GM18526 (cell line): ENCODE data around the gene FCHSD1.

Experiments
- POLR2A ChIP-seq: IDR thresholded peaks from 3 replicates; pipeline ENCODE4 v1.6.1; 2011; ENCODE audit not compliant: insufficient read length; ENCODE audit errors: extremely low read depth

FCHSD1 gene

GRCh38 chr5:141597394-141597793, 53.8 kb downstream of the FCHSD1 start:
- no peak for TF ChIP-seq POLR2A

GRCh38 chr5:141596867-141597266, 54.4 kb downstream of the FCHSD1 start:
- TF ChIP-seq POLR2A: no peak

- no peak for TF ChIP-seq POLR2A
Measured at GRCh38 chr5:141590127-141590526, 61.1 kb downstream of the FCHSD1 start.
